Measurements from ENCODE around the gene RSL1D1. TPM values are rescaled to one million over a fixed set of nuclear protein-coding genes. Genes with fewer than 3 reads are reported as not detected.

RSL1D1 gene
- total and polyA plus RNA-seq, 2 donors (not counting 1 experiment from before 2014, with no cell fraction given) = 40.5 to 158 TPM

- no peak overlapping the region for H3K4me3 ChIP-seq (replicated peaks in 1 of 4; ENCODE audit: control extremely low read depth in 1 of 4, insufficient read depth in 1 of 4, low read depth in 3 of 4, low read length in 4 of 4)
- no peak overlapping the region for H3K27ac ChIP-seq (ENCODE audit: insufficient read depth, low read length)
- DNase-seq (ENCODE audit: low read depth in 2 of 2) = no peak
- no peaks in the 10 kb centered on the region for H3K36me3 ChIP-seq (ENCODE audit: control insufficient read depth, insufficient read depth, low read length)
- no peaks in the 10 kb centered on the region for H4K20me1 ChIP-seq (ENCODE audit: control insufficient read depth, extremely low read depth, insufficient read depth, low read length)
- H3K4me1 ChIP-seq (ENCODE audit: control insufficient read depth, extremely low read depth, insufficient read depth, low read length) = peaks cover 6% of the 10 kb centered on the region
- H2AFZ ChIP-seq (ENCODE audit: low read length) = no peak overlapping the region
- H3K79me2 ChIP-seq (ENCODE audit: control insufficient read depth, insufficient read depth, low read length) = no peaks in the 10 kb centered on the region
- H3K27me3 ChIP-seq (ENCODE audit: control insufficient read depth, insufficient read depth, low read length) = no peaks in the 10 kb centered on the region
- no peaks in the 10 kb centered on the region for H3K9me3 ChIP-seq (ENCODE audit: control insufficient read depth, insufficient read depth, low read depth, low read length)
- H3K4me2 ChIP-seq (ENCODE audit: extremely low read depth, insufficient read depth, low read length) = no peak overlapping the region
- TF ChIP-seq CTCF (conservative IDR thresholded peaks at IDR 0.05 in 1 of 2, IDR thresholded peaks at IDR 0.05 in 1 of 2; ENCODE audit: low read depth in 1 of 2, low read length in 2 of 2) (no peak), EZH2 (IDR thresholded peaks at IDR 0.05; ENCODE audit: low read length, missing control alignments) (no peak)
- H3K9ac ChIP-seq (ENCODE audit: insufficient read depth, low read length) = no peak overlapping the region
These were observed 45.8 kb downstream of the RSL1D1 start for GRCh38 chr16:11805556-11805955.

- Histone ChIP-seq H3K36me3 (ENCODE audit: control insufficient read depth, insufficient read depth, low read length) (no peaks in the 10 kb centered on the region), H2AFZ (ENCODE audit: low read length) (no peak overlapping the region), H3K4me1 (ENCODE audit: control insufficient read depth, extremely low read depth, insufficient read depth, low read length) (peaks cover 6% of the 10 kb centered on the region), H3K4me2 (ENCODE audit: extremely low read depth, insufficient read depth, low read length) (no peak overlapping the region), H3K27me3 (ENCODE audit: control insufficient read depth, insufficient read depth, low read length) (no peaks in the 10 kb centered on the region), H3K9me3 (ENCODE audit: control insufficient read depth, insufficient read depth, low read depth, low read length) (no peaks in the 10 kb centered on the region), H3K27ac (ENCODE audit: insufficient read depth, low read length) (no peak overlapping the region), H4K20me1 (ENCODE audit: control insufficient read depth, extremely low read depth, insufficient read depth, low read length) (no peaks in the 10 kb centered on the region), H3K9ac (ENCODE audit: insufficient read depth, low read length) (no peak overlapping the region), H3K79me2 (ENCODE audit: control insufficient read depth, insufficient read depth, low read length) (peaks cover 19% of the 10 kb centered on the region), H3K4me3 (replicated peaks in 1 of 4; ENCODE audit: control extremely low read depth in 1 of 4, insufficient read depth in 1 of 4, low read depth in 3 of 4, low read length in 4 of 4) (no peak overlapping the region)
- peak in 1 of 2 donors; percentile 61 for DNase-seq (ENCODE audit: low read depth in 2 of 2)
- TF ChIP-seq EZH2 (IDR thresholded peaks at IDR 0.05; ENCODE audit: low read length, missing control alignments) (no peak), CTCF (conservative IDR thresholded peaks at IDR 0.05 in 1 of 2, IDR thresholded peaks at IDR 0.05 in 1 of 2; ENCODE audit: low read depth in 1 of 2, low read length in 2 of 2) (no peak)
These were observed 49.8 kb downstream of the RSL1D1 start for GRCh38 chr16:11801481-11802021.

- H3K36me3 ChIP-seq (ENCODE audit: control insufficient read depth, insufficient read depth, low read length) = no peaks in the 10 kb centered on the region
- no peak for TF ChIP-seq CTCF (conservative IDR thresholded peaks at IDR 0.05 in 1 of 2, IDR thresholded peaks at IDR 0.05 in 1 of 2; ENCODE audit: low read depth in 1 of 2, low read length in 2 of 2)
- TF ChIP-seq EZH2 (IDR thresholded peaks at IDR 0.05; ENCODE audit: low read length, missing control alignments) = no peak
- H2AFZ ChIP-seq (ENCODE audit: low read length) = no peak overlapping the region
- peaks cover 31% of the 10 kb centered on the region for H3K79me2 ChIP-seq (ENCODE audit: control insufficient read depth, insufficient read depth, low read length)
- no peaks in the 10 kb centered on the region for H3K27me3 ChIP-seq (ENCODE audit: control insufficient read depth, insufficient read depth, low read length)
- no peak overlapping the region for H3K9ac ChIP-seq (ENCODE audit: insufficient read depth, low read length)
- no peak for DNase-seq (ENCODE audit: low read depth in 2 of 2)
- no peaks in the 10 kb centered on the region for H4K20me1 ChIP-seq (ENCODE audit: control insufficient read depth, extremely low read depth, insufficient read depth, low read length)
- no peak overlapping the region for H3K27ac ChIP-seq (ENCODE audit: insufficient read depth, low read length)
- no peak overlapping the region for H3K4me3 ChIP-seq (replicated peaks in 1 of 4; ENCODE audit: control extremely low read depth in 1 of 4, insufficient read depth in 1 of 4, low read depth in 3 of 4, low read length in 4 of 4)
- peaks cover 6% of the 10 kb centered on the region for H3K4me1 ChIP-seq (ENCODE audit: control insufficient read depth, extremely low read depth, insufficient read depth, low read length)
- H3K9me3 ChIP-seq (ENCODE audit: control insufficient read depth, insufficient read depth, low read depth, low read length) = no peaks in the 10 kb centered on the region
- no peak overlapping the region for H3K4me2 ChIP-seq (ENCODE audit: extremely low read depth, insufficient read depth, low read length)
These were observed 51.0 kb downstream of the RSL1D1 start for GRCh38 chr16:11800382-11800718.
